Measurements from ENCODE around the gene LPCAT3.

GRCh38 chr12:7058163-7058845 is 40.0 kb upstream of the LPCAT3 start:
- TF ChIP-seq CTCF (IDR thresholded peaks at IDR 0.05) (no peak), ZFX (IDR thresholded peaks at IDR 0.05; ENCODE audit: borderline replicate concordance) (no peak)
